ENCODE data around the gene MAGI1. TPM values are rescaled to one million over a fixed set of nuclear protein-coding genes. Genes with fewer than 3 reads are reported as not detected.

The MAGI1 gene
- total RNA-seq, 1 experiment from 2014 or later = 58.2 TPM

DNA sequence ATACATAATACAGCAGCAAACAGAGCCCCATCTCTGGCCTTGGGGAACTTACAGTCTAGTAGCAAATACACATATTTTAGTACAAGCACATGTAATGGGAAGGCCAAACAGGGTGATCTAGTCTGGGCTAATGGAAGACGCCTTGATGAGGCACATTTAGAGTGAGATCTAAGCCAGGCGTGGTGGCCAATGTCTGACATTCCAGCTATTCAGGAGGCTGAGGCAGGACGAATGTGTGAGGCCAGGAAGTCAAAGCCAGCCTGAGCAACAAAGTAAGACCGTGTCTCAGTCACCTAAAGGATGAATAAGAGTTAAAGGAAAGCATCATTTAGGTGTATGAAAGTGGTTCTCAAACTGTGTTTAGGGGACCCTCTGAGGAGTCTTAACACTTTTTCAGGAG is 291.9 kb downstream of the MAGI1 start (continued):
- TF ChIP-seq, protein P1, sequence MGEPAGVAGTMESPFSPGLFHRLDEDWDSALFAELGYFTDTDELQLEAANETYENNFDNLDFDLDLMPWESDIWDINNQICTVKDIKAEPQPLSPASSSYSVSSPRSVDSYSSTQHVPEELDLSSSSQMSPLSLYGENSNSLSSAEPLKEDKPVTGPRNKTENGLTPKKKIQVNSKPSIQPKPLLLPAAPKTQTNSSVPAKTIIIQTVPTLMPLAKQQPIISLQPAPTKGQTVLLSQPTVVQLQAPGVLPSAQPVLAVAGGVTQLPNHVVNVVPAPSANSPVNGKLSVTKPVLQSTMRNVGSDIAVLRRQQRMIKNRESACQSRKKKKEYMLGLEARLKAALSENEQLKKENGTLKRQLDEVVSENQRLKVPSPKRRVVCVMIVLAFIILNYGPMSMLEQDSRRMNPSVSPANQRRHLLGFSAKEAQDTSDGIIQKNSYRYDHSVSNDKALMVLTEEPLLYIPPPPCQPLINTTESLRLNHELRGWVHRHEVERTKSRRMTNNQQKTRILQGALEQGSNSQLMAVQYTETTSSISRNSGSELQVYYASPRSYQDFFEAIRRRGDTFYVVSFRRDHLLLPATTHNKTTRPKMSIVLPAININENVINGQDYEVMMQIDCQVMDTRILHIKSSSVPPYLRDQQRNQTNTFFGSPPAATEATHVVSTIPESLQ (CRISPR knock-in tag; IDR thresholded peaks at IDR 0.05) = no peak
- TF ChIP-seq, protein P2, sequence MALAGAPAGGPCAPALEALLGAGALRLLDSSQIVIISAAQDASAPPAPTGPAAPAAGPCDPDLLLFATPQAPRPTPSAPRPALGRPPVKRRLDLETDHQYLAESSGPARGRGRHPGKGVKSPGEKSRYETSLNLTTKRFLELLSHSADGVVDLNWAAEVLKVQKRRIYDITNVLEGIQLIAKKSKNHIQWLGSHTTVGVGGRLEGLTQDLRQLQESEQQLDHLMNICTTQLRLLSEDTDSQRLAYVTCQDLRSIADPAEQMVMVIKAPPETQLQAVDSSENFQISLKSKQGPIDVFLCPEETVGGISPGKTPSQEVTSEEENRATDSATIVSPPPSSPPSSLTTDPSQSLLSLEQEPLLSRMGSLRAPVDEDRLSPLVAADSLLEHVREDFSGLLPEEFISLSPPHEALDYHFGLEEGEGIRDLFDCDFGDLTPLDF (CRISPR knock-in tag; IDR thresholded peaks at IDR 0.05) = no peak
- TF ChIP-seq, protein P3, sequence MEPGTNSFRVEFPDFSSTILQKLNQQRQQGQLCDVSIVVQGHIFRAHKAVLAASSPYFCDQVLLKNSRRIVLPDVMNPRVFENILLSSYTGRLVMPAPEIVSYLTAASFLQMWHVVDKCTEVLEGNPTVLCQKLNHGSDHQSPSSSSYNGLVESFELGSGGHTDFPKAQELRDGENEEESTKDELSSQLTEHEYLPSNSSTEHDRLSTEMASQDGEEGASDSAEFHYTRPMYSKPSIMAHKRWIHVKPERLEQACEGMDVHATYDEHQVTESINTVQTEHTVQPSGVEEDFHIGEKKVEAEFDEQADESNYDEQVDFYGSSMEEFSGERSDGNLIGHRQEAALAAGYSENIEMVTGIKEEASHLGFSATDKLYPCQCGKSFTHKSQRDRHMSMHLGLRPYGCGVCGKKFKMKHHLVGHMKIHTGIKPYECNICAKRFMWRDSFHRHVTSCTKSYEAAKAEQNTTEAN (CRISPR knock-in tag; IDR thresholded peaks at IDR 0.05) = no peak
- TF ChIP-seq, protein P4, sequence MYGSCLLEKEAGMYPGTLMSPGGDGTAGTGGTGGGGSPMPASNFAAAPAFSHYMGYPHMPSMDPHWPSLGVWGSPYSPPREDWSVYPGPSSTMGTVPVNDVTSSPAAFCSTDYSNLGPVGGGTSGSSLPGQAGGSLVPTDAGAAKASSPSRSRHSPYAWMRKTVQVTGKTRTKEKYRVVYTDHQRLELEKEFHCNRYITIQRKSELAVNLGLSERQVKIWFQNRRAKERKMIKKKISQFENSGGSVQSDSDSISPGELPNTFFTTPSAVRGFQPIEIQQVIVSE (CRISPR knock-in tag; IDR thresholded peaks at IDR 0.05; ENCODE audit: borderline replicate concordance) = no peak
- TF ChIP-seq NR3C1 (CRISPR knock-in tag; conservative IDR thresholded peaks at IDR 0.05; ENCODE audit: low read depth) = no peak
- TF ChIP-seq, protein P5, sequence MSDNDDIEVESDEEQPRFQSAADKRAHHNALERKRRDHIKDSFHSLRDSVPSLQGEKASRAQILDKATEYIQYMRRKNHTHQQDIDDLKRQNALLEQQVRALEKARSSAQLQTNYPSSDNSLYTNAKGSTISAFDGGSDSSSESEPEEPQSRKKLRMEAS (CRISPR knock-in tag; IDR thresholded peaks at IDR 0.05) = no peak

DNA sequence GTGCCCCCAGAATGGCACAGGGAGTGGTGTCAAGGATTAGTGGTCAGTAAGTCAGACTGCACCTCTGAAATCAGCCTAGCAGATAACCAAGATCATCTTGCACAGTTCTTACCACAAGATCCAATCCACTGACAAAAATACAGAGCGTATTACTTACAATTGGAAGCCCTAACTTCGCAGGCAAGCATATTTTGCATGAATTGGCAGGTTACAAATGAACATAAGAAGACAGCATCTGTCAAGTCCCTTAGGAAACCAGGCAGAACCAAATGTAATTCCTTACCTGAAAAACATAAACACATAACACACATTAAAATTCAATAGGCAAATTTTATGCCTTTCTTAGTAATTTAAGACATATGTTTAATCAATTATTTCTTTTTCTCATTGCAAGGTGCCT is 293.4 kb downstream of the MAGI1 start:
- Mint-ChIP-seq H3K4me1 (peaks cover 26% of the 10 kb centered on the region), H3K4me3 (no peak overlapping the region), H3K27ac (no peak overlapping the region), H3K27me3 (ENCODE audit: low read depth) (no peaks in the 10 kb centered on the region), H3K9me3 (no peaks in the 10 kb centered on the region), H3K36me3 (no peaks in the 10 kb centered on the region)
- ChIA-PET POLR2A (no interaction called here), CTCF (no interaction called here)
- DNase-seq (ENCODE audit: low spot score) (no peak), ATAC-seq (no peak)
- no peak for TF ChIP-seq CREB1 (CRISPR knock-in tag; IDR thresholded peaks at IDR 0.05)
- TF ChIP-seq RELA (CRISPR knock-in tag; IDR thresholded peaks at IDR 0.05; ENCODE audit: borderline replicate concordance) = no peak
- TF ChIP-seq TEAD4 (CRISPR knock-in tag; IDR thresholded peaks at IDR 0.05) = no peak
- TF ChIP-seq EMX1 (CRISPR knock-in tag; IDR thresholded peaks at IDR 0.05) = no peak
- TF ChIP-seq NR1H2 (CRISPR knock-in tag; IDR thresholded peaks at IDR 0.05) = no peak
- TF ChIP-seq SP1 (CRISPR knock-in tag; conservative IDR thresholded peaks at IDR 0.05) = no peak
- TF ChIP-seq OVOL2 (CRISPR knock-in tag; IDR thresholded peaks at IDR 0.05; ENCODE audit: borderline replicate concordance) = no peak
- no peak for TF ChIP-seq FOXJ3 (CRISPR knock-in tag; IDR thresholded peaks at IDR 0.05; ENCODE audit: borderline replicate concordance)
- TF ChIP-seq, protein P6, sequence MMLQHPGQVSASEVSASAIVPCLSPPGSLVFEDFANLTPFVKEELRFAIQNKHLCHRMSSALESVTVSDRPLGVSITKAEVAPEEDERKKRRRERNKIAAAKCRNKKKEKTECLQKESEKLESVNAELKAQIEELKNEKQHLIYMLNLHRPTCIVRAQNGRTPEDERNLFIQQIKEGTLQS (CRISPR knock-in tag; conservative IDR thresholded peaks at IDR 0.05) = no peak
- TF ChIP-seq TCF7 (CRISPR knock-in tag; IDR thresholded peaks at IDR 0.05; ENCODE audit: low read depth) = no peak
- TF ChIP-seq, protein P7, sequence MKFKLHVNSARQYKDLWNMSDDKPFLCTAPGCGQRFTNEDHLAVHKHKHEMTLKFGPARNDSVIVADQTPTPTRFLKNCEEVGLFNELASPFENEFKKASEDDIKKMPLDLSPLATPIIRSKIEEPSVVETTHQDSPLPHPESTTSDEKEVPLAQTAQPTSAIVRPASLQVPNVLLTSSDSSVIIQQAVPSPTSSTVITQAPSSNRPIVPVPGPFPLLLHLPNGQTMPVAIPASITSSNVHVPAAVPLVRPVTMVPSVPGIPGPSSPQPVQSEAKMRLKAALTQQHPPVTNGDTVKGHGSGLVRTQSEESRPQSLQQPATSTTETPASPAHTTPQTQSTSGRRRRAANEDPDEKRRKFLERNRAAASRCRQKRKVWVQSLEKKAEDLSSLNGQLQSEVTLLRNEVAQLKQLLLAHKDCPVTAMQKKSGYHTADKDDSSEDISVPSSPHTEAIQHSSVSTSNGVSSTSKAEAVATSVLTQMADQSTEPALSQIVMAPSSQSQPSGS (CRISPR knock-in tag; IDR thresholded peaks at IDR 0.05; ENCODE audit: borderline replicate concordance, low read depth) = no peak
- TF ChIP-seq ZNF232 (CRISPR knock-in tag; IDR thresholded peaks at IDR 0.05) = no peak
- no peak for TF ChIP-seq ZNF219 (CRISPR knock-in tag; IDR thresholded peaks at IDR 0.05; ENCODE audit: borderline replicate concordance)
- TF ChIP-seq, protein P8, sequence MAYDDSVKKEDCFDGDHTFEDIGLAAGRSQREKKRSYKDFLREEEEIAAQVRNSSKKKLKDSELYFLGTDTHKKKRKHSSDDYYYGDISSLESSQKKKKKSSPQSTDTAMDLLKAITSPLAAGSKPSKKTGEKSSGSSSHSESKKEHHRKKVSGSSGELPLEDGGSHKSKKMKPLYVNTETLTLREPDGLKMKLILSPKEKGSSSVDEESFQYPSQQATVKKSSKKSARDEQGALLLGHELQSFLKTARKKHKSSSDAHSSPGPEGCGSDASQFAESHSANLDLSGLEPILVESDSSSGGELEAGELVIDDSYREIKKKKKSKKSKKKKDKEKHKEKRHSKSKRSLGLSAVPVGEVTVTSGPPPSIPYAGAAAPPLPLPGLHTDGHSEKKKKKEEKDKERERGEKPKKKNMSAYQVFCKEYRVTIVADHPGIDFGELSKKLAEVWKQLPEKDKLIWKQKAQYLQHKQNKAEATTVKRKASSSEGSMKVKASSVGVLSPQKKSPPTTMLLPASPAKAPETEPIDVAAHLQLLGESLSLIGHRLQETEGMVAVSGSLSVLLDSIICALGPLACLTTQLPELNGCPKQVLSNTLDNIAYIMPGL (CRISPR knock-in tag; IDR thresholded peaks at IDR 0.05) = no peak
- TF ChIP-seq, protein P9, sequence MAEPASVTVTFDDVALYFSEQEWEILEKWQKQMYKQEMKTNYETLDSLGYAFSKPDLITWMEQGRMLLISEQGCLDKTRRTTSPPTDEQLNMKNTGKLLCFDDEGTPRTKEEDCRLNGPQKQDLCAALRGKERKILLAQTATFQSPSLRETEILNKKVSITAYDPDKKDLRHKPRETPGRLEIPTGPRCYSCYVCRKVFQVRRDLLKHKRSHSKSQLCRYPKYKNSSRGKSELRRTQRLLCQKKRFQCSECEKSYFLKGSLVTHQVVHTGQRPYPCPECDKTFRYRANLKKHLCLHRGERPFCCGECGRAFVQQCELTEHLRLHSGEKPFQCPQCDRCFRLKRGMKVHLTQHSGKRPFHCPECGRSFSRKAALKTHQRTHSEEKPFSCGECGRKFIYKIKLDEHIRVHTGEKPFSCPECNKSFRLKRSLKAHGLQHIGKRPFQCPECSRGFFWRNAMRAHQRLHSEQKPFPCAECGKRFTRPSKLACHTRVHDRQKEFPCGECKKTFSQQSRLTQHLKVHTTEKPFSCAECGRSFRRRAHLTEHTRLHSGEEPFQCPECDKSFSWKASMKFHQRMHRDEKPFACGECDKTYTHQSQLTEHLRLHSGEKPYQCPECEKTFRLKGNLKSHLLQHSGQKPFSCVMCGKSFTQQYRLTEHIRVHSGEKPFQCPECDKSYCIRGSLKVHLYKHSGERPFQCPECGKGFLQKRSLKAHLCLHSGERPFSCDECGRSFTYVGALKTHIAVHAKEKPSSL (CRISPR knock-in tag; conservative IDR thresholded peaks at IDR 0.05) = no peak
- TF ChIP-seq JUN (CRISPR knock-in tag; IDR thresholded peaks at IDR 0.05) = no peak
- no peak for TF ChIP-seq MXD4 (CRISPR knock-in tag; IDR thresholded peaks at IDR 0.05; ENCODE audit: borderline replicate concordance)
- TF ChIP-seq, protein P10, sequence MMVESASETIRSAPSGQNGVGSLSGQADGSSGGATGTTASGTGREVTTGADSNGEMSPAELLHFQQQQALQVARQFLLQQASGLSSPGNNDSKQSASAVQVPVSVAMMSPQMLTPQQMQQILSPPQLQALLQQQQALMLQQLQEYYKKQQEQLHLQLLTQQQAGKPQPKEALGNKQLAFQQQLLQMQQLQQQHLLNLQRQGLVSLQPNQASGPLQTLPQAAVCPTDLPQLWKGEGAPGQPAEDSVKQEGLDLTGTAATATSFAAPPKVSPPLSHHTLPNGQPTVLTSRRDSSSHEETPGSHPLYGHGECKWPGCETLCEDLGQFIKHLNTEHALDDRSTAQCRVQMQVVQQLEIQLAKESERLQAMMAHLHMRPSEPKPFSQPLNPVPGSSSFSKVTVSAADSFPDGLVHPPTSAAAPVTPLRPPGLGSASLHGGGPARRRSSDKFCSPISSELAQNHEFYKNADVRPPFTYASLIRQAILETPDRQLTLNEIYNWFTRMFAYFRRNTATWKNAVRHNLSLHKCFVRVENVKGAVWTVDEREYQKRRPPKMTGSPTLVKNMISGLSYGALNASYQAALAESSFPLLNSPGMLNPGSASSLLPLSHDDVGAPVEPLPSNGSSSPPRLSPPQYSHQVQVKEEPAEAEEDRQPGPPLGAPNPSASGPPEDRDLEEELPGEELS (CRISPR knock-in tag; IDR thresholded peaks at IDR 0.05) = no peak

Measured in WTC11 (cell line).